Hepatocyte (in vitro differentiated cells): ENCODE results near the gene NEDD9.

Experiments used
- CTCF ChIP-seq: fragments of 200-600 bp; sonication (generic); IDR thresholded peaks from 2 replicates; pipeline ENCODE4 v1.5.1; 2016; ENCODE audit warnings: antibody characterized with exemption, mild to moderate bottlenecking; ENCODE audit not compliant: poor library complexity
- EZH2 ChIP-seq: fragments of 200-600 bp; sonication (generic); IDR thresholded peaks from 2 replicates; pipeline ENCODE4 v1.6.1; 2016; ENCODE audit warnings: antibody characterized with exemption, mild to moderate bottlenecking, borderline replicate concordance
- EZH2phosphoT487 ChIP-seq: fragments of 200-600 bp; sonication (generic); IDR thresholded peaks from one replicate; pipeline ENCODE4 v1.6.1; 2018; ENCODE audit warnings: antibody characterized with exemption, mild to moderate bottlenecking, low read depth, moderate library complexity; ENCODE audit not compliant: unreplicated experiment, severe bottlenecking

GRCh38 chr6:11166948-11167347 lies 65.5 kb downstream of the NEDD9 start:
- TF ChIP-seq CTCF (no peak), EZH2phosphoT487 (no peak), EZH2 (no peak)
